GM12878 (cell line): ENCODE data around the gene PHLDA3. TPM values are rescaled to one million over a fixed set of nuclear protein-coding genes. Genes with fewer than 3 reads are reported as not detected.

ENCODE experiments used
- ATAC-seq: fragments of 200-7000 bp; cut with Tn5 transposase; 3 replicates; pipeline ENCODE4 v1.9.1; 2020; ENCODE audit warnings: mild to moderate bottlenecking, moderate library complexity
- BruUV-seq: library from RNA; stranded (reverse); fragments of 400-500 nt; replicated peaks from 2 replicates; lab custom pipeline; 2021; lab: Mats Ljungman, UMichigan
- CTCF ChIA-PET: fragments of 300-600 bp; sonication (Branson Sonifier 250); formaldehyde crosslinking; extraction: SDS; loops from one replicate; lab custom pipeline; 2021; ENCODE audit warnings: inconsistent platforms; lab: Yijun Ruan, JAX
- POLR2A ChIA-PET: fragments of 350-600 bp; formaldehyde crosslinking; extraction: SDS; loops from one replicate; lab custom pipeline; 2021; ENCODE audit warnings: inconsistent platforms; lab: Charles Lee
- RAD21 ChIA-PET: fragments of 300-600 bp; sonication (Branson Sonifier 250); formaldehyde crosslinking; loops from one replicate; lab custom pipeline; 2023; ENCODE audit warnings: antibody characterized with exemption; ENCODE audit not compliant: unreplicated experiment; lab: Charles Lee
- SMC1A ChIA-PET: fragments of 300-600 bp; sonication (Branson Sonifier 250); formaldehyde crosslinking; loops from one replicate; lab custom pipeline; 2023; ENCODE audit not compliant: unreplicated experiment, uncharacterized antibody; lab: Charles Lee
- DNase-seq: peaks from one replicate; pipeline ENCODE4 v3.0.0-alpha.2; 2011; ENCODE audit warnings: low read depth, low spot score
- FAIRE-seq: peaks from 3 replicates; lab custom pipeline; 2011; peaks lifted over from hg19 to GRCh38; lab: Jason Lieb, UNC
- H2AFZ ChIP-seq: 2 replicates; pipeline ENCODE4 v1.6.0; 2011; ENCODE audit warnings: low read depth, low read length, control low read depth; ENCODE audit not compliant: control insufficient read depth
- H3K27ac ChIP-seq: 2 replicates; pipeline ENCODE4 v1.5.1; 2011; ENCODE audit warnings: control low read depth; ENCODE audit not compliant: control insufficient read depth, insufficient read depth
- H3K27me3 ChIP-seq, 2 experiments: replicated peaks in 1 of 2; 2 replicates each; pipeline versions ENCODE4 v1.6.0 to v1.6.1; 2011; ENCODE audit warnings: low read length in 1 of 2; ENCODE audit not compliant: control insufficient read depth in 2 of 2, insufficient read depth in 2 of 2
- H3K36me3 ChIP-seq, 2 experiments: 2 replicates each; pipeline ENCODE4 v1.5.1; 2011; ENCODE audit warnings: low read length in 1 of 2; ENCODE audit not compliant: control insufficient read depth in 2 of 2, insufficient read depth in 2 of 2
- H3K4me1 ChIP-seq: 2 replicates; pipeline ENCODE4 v1.6.1; 2011; ENCODE audit warnings: mild to moderate bottlenecking, low read length, moderate library complexity, mixed read lengths; ENCODE audit not compliant: control insufficient read depth, insufficient read depth
- H3K4me2 ChIP-seq: 2 replicates; pipeline ENCODE4 v1.6.0; 2011; ENCODE audit warnings: control low read depth; ENCODE audit not compliant: control insufficient read depth, insufficient read depth
- H3K4me3 ChIP-seq: fragments of 200-600 bp; sonication (generic); 2 replicates; pipeline ENCODE4 v1.5.1; 2016
- H3K79me2 ChIP-seq: 2 replicates; pipeline ENCODE4 v1.6.0; 2011; ENCODE audit warnings: low read length; ENCODE audit not compliant: control insufficient read depth, insufficient read depth
- H3K9ac ChIP-seq: 2 replicates; pipeline ENCODE4 v1.8.0; 2011; ENCODE audit warnings: low read length, control low read depth, mixed read lengths; ENCODE audit not compliant: control insufficient read depth, insufficient read depth
- H3K9me3 ChIP-seq: replicated peaks from 3 replicates; pipeline ENCODE4 v1.5.1; 2011; ENCODE audit warnings: mild to moderate bottlenecking, low read length; ENCODE audit not compliant: control insufficient read depth, insufficient read depth
- H4K20me1 ChIP-seq: 2 replicates; pipeline ENCODE4 v1.6.0; 2011; ENCODE audit not compliant: control insufficient read depth, insufficient read depth
- CHD1 ChIP-seq: IDR thresholded peaks from 2 replicates; pipeline ENCODE4 v1.6.1; 2012; ENCODE audit warnings: low read depth, low read length, improper control_type of control experiment
- CREB1 ChIP-seq: IDR thresholded peaks from 2 replicates; pipeline ENCODE4 v1.6.1; 2012; ENCODE audit warnings: low read depth, mild to moderate bottlenecking, inconsistent platforms
- HDGF ChIP-seq: fragments of 450-650 bp; IDR thresholded peaks from 2 replicates; pipeline ENCODE4 v1.6.1; 2016; ENCODE audit warnings: antibody characterized with exemption
- LARP7 ChIP-seq: fragments of 450-650 bp; IDR thresholded peaks from 2 replicates; pipeline ENCODE4 v1.6.1; 2017; ENCODE audit warnings: mild to moderate bottlenecking
- MXI1 ChIP-seq: fragments of 150-350 bp; IDR thresholded peaks from 2 replicates; pipeline ENCODE4 v1.6.1; 2011; ENCODE audit warnings: low read depth, mild to moderate bottlenecking, inconsistent platforms, low read length, improper control_type of control experiment
- MYC ChIP-seq: IDR thresholded peaks from 2 replicates; pipeline ENCODE4 v1.6.1; 2011; ENCODE audit warnings: mild to moderate bottlenecking, low read length, moderate library complexity, inconsistent platforms; ENCODE audit not compliant: insufficient read depth, insufficient replicate concordance, insufficient read length, severe bottlenecking
- NRF1 ChIP-seq: conservative IDR thresholded peaks from 2 replicates; pipeline ENCODE4 v1.6.1; 2011; ENCODE audit warnings: mild to moderate bottlenecking, low read depth, low read length, improper control_type of control experiment
- PML ChIP-seq: IDR thresholded peaks from 2 replicates; pipeline ENCODE4 v1.6.1; 2012; ENCODE audit warnings: low read length, inconsistent platforms
- RAD21 ChIP-seq: IDR thresholded peaks from 2 replicates; pipeline ENCODE4 v1.6.1; 2011; ENCODE audit warnings: mild to moderate bottlenecking, low read depth, low read length, moderate library complexity; ENCODE audit not compliant: insufficient read depth
- RAD51 ChIP-seq: fragments of 450-650 bp; IDR thresholded peaks from 2 replicates; pipeline ENCODE4 v1.6.1; 2016; ENCODE audit warnings: moderate library complexity, mild to moderate bottlenecking, inconsistent platforms
- RUNX3 ChIP-seq: IDR thresholded peaks from 2 replicates; pipeline ENCODE4 v1.6.1; 2012; ENCODE audit warnings: low read length, inconsistent platforms
- SIN3A ChIP-seq: IDR thresholded peaks from 2 replicates; pipeline ENCODE4 v1.6.1; 2012; ENCODE audit warnings: low read depth, low read length, improper control_type of control experiment
- SIX5 ChIP-seq: IDR thresholded peaks from 2 replicates; pipeline ENCODE4 v1.6.1; 2011; ENCODE audit warnings: mild to moderate bottlenecking, low read depth, low read length, moderate library complexity; ENCODE audit not compliant: severe bottlenecking
- SPI1 ChIP-seq: IDR thresholded peaks from 2 replicates; pipeline ENCODE4 v1.6.1; 2011; ENCODE audit warnings: low read depth, mild to moderate bottlenecking, low read length, moderate library complexity, borderline replicate concordance; ENCODE audit not compliant: insufficient read depth
- TCF3 ChIP-seq: IDR thresholded peaks from 2 replicates; pipeline ENCODE4 v1.6.1; 2012; ENCODE audit warnings: low read depth, mild to moderate bottlenecking, low read length, borderline replicate concordance; ENCODE audit not compliant: insufficient read depth
- YY1 ChIP-seq: IDR thresholded peaks from 2 replicates; pipeline ENCODE4 v1.6.1; 2011; ENCODE audit warnings: low read depth, mild to moderate bottlenecking, low read length
- ZBED1 ChIP-seq: IDR thresholded peaks from 2 replicates; pipeline ENCODE4 v1.6.1; 2016; ENCODE audit warnings: borderline replicate concordance
- WGBS: methylation state at CpG from one replicate; pipeline ENCODE4 v1.1.6; 2016; ENCODE audit warnings: low lambda C conversion rate; ENCODE audit not compliant: insufficient replicate concordance, insufficient coverage; ENCODE audit errors: missing lambda C conversion rate; 5-methylcytosine and 5-hydroxymethylcytosine counted together
- in situ Hi-C: fragments of 300-500 bp; cut with MboI; formaldehyde crosslinking; loops from 9 replicates; pipeline ENCODE4 v1.14.3; 2018; ENCODE audit warnings: mixed read lengths
- intact Hi-C: fragments of 100-400 bp; cut with micrococcal nuclease; formaldehyde crosslinking; loops from one replicate; pipeline ENCODE4 v1.14.2; 2022; ENCODE audit not compliant: unreplicated experiment
- polyA plus RNA-seq, 11 experiments: library from polyadenylated mRNA; depleted of rRNA in 4 of 11; unstranded in 6 of 11; stranded (reverse) in 5 of 11; fragments of >200 nt; fragmentation: Nextera tagmentation in 4 of 11; fragmentation: Illumina TruSeq in 1 of 11; extraction: Ambion mirVana in 4 of 11; extraction: Trizol in 1 of 11; gene quantifications; 1 replicate in 1 of 11; 2 replicates in 10 of 11; pipeline versions ENCODE4 v1.2.1 to v1.2.3, GENCODE V29; 2011 to 2016; ENCODE audit warnings: inconsistent platforms in 2 of 11, missing spikeins in 2 of 11, low read depth in 1 of 11
- total RNA-seq, 4 experiments: library from RNA; depleted of rRNA in 3 of 4; stranded (reverse); fragments of >200 nt in 3 of 4; fragmentation: Illumina TruSeq in 1 of 4; extraction: Trizol in 1 of 4; gene quantifications; 2 replicates each; pipeline versions ENCODE4 v1.2.1 to v1.2.3, GENCODE V29; 2013 to 2021
- TF ChIP-seq, protein P1 (sequence below): IDR thresholded peaks from 2 replicates; pipeline ENCODE4 v1.6.1; 2011; ENCODE audit warnings: low read depth, mild to moderate bottlenecking, low read length, moderate library complexity, borderline replicate concordance; ENCODE audit errors: extremely low read depth
- TF ChIP-seq, protein P2 (sequence below): fragments of 450-650 bp; IDR thresholded peaks from 2 replicates; pipeline ENCODE4 v1.6.1; 2018; ENCODE audit warnings: borderline replicate concordance, mild to moderate bottlenecking; ENCODE audit not compliant: partially characterized antibody

PHLDA3 gene
- total and polyA plus RNA-seq, 10 of the 15 experiments (the other 5 are each of a cell fraction or from before 2014, with no cell fraction given): 0.60 to 57.4 (median 21.8) TPM

DNA sequence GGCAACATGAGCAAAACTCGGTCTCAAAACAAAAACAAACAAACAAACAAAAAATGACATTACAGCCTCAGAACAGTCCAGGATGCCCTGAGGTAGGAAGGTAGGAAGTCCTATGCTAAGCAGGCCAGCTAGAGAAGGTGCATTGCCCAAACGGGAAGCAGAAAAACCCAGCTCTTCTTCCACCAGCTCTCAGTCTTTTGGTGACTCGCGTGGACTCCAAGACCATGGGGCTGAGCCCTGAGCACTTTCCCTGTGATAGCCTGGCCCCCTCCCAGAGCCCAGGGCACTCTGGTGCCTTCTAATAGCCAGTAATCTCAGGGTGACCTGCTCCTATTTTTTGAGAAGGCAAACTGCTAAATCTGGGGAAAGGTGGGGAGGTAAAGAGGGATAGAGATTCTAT lies 16.1 kb downstream of the PHLDA3 start:
- no TSS peak for BruUV-seq
- in situ Hi-C loops (no loop called here), intact Hi-C loops (no loop called here)
- H3K9ac ChIP-seq: no peak overlapping the region
- TF ChIP-seq RAD21: no peak
- TF ChIP-seq SIX5: no peak
- TF ChIP-seq PML: no peak
- no peak for TF ChIP-seq CHD1
- TF ChIP-seq HDGF: no peak
- TF ChIP-seq RAD51: no peak
- TF ChIP-seq TCF3: no peak
- TF ChIP-seq LARP7: no peak
- TF ChIP-seq MXI1: no peak
- no peak for TF ChIP-seq RUNX3
- TF ChIP-seq CREB1: no peak
- TF ChIP-seq SIN3A: no peak
- TF ChIP-seq ZBED1: no peak
- no peak for TF ChIP-seq YY1
- TF ChIP-seq, protein P1, sequence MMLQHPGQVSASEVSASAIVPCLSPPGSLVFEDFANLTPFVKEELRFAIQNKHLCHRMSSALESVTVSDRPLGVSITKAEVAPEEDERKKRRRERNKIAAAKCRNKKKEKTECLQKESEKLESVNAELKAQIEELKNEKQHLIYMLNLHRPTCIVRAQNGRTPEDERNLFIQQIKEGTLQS: no peak
- TF ChIP-seq, protein P2, sequence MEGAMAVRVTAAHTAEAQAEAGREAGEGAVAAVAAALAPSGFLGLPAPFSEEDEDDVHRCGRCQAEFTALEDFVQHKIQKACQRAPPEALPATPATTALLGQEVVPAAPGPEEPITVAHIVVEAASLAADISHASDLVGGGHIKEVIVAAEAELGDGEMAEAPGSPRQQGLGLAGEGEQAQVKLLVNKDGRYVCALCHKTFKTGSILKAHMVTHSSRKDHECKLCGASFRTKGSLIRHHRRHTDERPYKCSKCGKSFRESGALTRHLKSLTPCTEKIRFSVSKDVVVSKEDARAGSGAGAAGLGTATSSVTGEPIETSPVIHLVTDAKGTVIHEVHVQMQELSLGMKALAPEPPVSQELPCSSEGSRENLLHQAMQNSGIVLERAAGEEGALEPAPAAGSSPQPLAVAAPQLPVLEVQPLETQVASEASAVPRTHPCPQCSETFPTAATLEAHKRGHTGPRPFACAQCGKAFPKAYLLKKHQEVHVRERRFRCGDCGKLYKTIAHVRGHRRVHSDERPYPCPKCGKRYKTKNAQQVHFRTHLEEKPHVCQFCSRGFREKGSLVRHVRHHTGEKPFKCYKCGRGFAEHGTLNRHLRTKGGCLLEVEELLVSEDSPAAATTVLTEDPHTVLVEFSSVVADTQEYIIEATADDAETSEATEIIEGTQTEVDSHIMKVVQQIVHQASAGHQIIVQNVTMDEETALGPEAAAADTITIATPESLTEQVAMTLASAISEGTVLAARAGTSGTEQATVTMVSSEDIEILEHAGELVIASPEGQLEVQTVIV: no peak
- TF ChIP-seq MYC: no peak
- no peak for TF ChIP-seq SPI1
- TF ChIP-seq NRF1: no peak
- no peaks in the 10 kb centered on the region for H3K36me3 ChIP-seq
- RAD21 ChIA-PET: interaction anchor here (1.1 to 13.7 kb wide), 3 partner anchors 14 to 28 kb away, joined by 3 to 301 read pairs (median 3); partner anchors contain the start of gene PHLDA3
- no peaks in the 10 kb centered on the region; the same call in 2 of the 3 replicates for H3K9me3 ChIP-seq
- no peak overlapping the region for H3K4me2 ChIP-seq
- H3K27me3 ChIP-seq: no peaks in the 10 kb centered on the region
- 74% methylated on average over 4 of the region's 4 CpGs for WGBS
- DNase-seq (no peak), ATAC-seq (no peak), FAIRE-seq (no peak)
- POLR2A ChIA-PET: interaction anchor here (8.2 kb wide), 1 partner anchor 28 kb away, joined by 59 read pairs; no protein-coding TSS in a partner anchor
- CTCF ChIA-PET: interaction anchor here (2.2 to 16.5 kb wide), 3 partner anchors 17 to 61 kb away, joined by 11 to 455 read pairs (median 309); no protein-coding TSS in a partner anchor
- H2AFZ ChIP-seq: no peak overlapping the region
- no peaks in the 10 kb centered on the region for H4K20me1 ChIP-seq
- SMC1A ChIA-PET: interaction anchor here (0.7 to 2.0 kb wide), 4 partner anchors 12 to 60 kb away, joined by 3 to 6 read pairs (median 4); partner anchors contain the start of gene PHLDA3
- peaks cover 44% of the 10 kb centered on the region for H3K4me1 ChIP-seq
- no peaks in the 10 kb centered on the region for H3K79me2 ChIP-seq
- no peak overlapping the region for H3K27ac ChIP-seq
- no peak overlapping the region for H3K4me3 ChIP-seq
